Stimulated activated CD4-positive, alpha-beta T cell treated with anti-CD3 and anti-CD28 coated beads, Interleukin-12 subunit alpha, Interleukin-12 subunit beta, amount 100 ng/mL, for 48 hours (primary cell): Measurements from ENCODE around the gene AQP2.

Experiments
- DNase-seq, 3 donors: peaks; one replicate each; pipeline ENCODE4 v3.0.0-alpha.2; 2020; ENCODE audit warnings: low read depth in 2 of 3, low spot score in 1 of 3

Gene AQP2

GRCh38 chr12:49920241-49920914 lies 30.2 kb upstream of the AQP2 start:
- no peak for DNase-seq

DNA sequence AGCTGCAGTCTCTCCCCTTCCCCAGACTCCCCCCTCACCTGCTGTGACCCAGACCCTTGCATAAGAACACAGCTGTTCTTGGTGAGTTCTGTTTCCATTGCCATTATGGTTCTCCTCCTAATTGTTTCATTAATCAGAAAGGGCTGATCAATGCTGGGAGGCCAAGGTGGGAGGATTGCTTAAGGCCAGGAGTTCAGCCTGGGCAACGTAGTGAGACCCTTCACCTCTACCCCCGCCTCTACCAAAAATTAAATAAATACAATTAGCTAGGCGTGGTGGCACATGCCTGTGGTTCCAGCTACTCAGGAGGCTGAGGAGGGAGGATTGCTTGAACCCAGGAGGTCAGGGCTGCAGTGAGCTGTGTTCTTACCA lies 29.6 kb upstream of the AQP2 start:
- DNase-seq, result no peak

- DNase-seq, result no peak
Measured at GRCh38 chr12:49921299-49921698, 29.2 kb upstream of the AQP2 start.

GRCh38 chr12:49921936-49922335 lies 28.6 kb upstream of the AQP2 start:
- no peak for DNase-seq

DNA sequence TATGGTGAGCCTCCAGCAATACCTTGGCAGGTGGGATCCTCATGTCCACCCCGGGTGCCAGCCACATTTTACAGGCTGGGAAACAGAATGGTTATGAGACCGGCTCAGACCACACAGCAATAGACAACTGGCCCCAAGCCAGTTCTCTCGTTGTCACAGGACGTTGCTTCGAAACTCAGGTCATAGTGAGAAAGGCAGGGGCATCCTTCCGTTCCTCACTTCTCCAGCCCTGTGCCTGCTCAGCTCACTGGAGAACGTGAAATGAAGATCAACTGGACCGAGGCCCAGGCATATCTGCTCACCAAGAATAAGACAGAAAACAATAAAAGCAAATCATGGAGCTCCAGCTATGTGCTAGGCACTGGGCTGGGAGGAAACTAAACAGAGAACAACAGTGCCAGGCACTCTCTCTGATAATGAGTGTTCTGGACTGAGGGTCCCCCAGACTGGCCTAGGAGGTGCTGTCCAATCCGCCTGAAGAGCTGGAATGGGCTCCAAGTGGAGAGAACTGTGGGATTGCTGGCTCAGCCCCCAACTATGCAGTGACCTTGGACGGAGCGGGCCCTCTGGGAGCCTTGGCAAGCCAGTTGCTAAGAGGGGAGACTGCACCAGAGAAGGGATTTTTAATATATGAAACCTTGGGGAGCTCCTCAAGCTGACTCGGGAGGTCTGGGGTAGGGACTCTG lies 28.0 kb upstream of the AQP2 start:
- DNase-seq, result no peak

DNA sequence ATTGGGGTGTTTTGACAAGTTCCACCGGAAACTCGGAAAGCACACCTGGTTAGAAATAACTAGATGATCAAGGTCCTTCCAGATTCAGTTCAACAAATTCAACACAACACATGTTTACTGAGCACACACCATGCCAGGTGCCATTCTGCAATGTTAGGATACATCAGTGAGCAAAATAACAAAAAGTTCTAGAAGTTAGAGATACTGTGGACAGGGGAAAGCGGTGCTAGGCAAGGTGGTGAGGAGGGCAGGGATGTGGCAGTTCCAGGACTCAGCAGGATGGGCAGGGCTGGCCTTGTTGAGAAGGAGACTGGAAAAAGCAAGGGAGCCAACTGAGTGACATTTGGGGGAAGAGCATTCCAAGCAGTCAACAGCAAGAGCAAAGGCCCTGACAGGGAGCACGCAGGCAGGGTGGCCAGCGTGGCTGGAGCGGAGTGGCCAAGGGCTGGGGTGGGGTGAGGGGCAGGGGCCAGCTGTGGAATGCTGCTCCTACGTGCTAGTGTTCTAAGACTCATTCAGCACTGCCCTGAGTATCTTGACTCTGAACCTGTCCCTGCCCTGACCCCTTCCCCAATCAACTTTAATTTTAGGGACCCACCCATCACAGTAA lies 27.4 kb upstream of the AQP2 start:
- no peak for DNase-seq

DNA sequence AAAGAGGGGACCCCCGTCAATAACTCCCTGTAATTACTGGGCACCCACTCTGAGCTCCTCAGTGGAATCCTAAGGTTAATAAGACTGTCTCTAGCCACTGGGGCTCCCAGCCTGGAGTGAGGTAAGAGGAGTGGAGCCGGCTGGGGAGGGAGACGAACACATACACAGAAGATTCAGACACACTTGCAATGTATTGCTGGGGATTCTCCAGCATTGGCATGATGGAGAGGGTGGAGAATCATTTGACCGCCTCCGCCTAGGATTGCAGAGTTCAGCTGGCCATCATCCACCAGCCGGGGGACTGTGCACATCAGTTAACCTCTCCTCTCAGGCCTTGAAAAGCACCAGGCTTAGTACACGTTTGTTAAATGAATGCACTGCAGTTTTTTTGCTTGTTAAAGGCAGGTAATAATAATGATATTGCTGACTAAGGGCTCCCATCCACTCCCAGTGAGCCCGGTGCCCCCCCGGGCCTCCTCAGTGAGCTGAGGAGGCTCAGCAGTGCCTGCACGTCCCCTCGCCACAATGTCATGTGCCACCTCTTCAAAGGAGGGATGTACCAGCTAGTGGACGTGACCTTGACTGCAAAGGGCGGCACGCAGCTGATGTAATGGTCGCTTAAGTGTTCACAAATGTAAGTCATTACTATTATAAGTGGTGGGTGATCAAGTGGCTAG lies 26.5 kb upstream of the AQP2 start:
- DNase-seq, result no peak

GRCh38 chr12:49924628-49925246 lies 25.8 kb upstream of the AQP2 start:
- DNase-seq, result no peak

GRCh38 chr12:49925433-49926204 lies 24.9 kb upstream of the AQP2 start:
- DNase-seq, result no peak

- DNase-seq, result no peak
Measured at GRCh38 chr12:49928471-49928870, 22.1 kb upstream of the AQP2 start.

DNA sequence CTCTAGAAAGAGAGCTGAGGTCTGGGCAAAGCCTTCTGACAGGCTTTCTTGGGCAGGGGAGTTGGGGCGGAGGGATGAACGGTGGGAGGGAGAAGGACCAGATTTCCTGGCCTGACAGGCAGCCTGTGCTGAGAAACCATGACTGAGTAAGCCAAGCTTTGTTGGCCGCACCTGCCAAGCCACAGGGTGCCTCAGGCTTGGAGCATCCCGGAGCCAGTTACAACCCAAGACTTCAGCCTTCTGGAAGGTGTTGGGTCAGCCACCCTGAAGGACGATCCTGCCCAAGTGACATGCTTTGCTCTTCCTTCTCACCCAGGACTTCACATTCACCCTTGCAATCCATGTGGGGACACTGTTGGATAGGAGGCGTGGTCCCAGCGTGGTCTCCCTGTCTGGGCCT lies 21.0 kb upstream of the AQP2 start:
- no peak for DNase-seq

DNA sequence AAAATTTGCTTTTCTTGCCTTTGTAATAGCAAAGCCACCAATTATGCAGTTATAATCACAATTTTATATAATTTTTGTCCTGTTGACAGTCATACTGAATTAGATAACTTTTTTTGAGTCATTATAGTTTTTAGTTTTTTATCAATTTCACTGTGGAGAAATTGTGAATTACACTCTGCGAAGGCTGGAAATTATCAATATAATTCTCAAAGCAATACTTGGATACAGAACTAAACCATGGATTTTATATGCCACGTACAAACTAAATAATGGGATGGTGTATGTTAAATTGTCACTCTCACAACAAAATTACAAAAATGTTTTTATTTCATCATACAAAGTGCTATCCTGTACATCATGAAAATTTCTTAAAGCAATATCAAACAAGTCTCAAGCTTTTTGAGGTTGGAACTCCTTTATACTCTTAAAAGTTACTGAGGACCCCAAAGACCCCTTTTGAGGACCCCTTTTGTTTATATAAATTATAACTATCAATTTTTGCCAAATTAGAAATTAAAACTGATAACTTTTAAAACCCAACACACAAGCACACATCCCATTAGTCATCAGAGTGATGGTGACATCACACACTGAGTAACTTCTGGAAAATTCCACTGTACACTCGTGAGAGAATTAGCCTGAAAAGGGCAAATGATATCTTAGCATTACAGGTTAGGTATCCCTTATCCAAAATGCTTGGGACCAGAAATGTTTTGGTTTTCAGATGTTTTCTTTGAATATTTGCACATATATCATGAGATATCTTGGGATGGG lies 19.8 kb upstream of the AQP2 start:
- no peak for DNase-seq

DNA sequence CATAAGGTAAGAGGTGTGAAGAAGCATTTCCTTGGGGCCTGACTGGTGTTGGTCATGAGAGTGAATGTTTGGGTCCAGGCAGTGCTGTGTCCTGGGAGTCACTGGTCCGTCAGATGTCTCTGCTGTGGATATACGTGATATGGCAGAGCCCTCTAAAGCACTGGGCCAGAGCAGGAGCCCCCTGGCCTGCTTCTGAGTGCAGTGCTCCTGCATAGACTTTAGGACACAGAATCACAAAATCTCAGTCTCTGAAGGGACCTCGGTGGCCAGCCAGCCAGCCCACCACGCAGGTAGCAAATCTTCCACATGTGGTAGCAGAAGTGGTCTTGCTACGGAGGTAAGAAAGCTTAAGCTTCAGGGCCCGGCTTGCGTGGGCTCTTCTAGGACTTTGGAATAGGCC lies 18.5 kb upstream of the AQP2 start:
- DNase-seq, result no peak

DNA sequence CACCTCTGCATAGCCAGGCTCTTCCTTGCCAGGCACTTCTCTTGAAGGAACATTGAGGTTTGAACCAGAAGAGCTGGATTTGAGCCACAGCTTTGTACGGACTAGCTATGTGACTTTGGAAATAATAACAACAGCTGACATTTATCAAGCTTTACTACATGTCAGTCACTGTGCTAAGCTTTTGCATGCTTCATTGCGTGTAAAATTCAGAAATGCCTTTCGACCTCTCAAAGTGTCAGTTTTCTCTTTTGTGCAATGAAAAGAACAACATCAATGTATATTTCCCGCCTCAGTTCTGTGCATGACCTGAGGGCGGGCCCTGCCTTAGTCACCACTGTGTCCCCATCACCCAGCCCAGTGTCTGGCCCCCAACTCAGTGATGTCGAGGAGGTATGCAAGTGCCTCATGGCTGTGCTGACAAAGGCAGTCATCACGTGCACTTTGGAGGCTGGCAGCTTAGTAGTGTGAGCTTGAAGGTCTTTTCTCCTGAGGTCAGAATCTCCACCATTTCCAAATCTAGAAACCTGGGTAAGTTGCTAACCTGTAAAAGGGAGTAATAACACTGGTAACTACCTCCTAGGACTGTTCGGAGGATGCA lies 17.9 kb upstream of the AQP2 start:
- no peak for DNase-seq

- no peak for DNase-seq
Measured at GRCh38 chr12:49933796-49934195, 16.7 kb upstream of the AQP2 start.

DNA sequence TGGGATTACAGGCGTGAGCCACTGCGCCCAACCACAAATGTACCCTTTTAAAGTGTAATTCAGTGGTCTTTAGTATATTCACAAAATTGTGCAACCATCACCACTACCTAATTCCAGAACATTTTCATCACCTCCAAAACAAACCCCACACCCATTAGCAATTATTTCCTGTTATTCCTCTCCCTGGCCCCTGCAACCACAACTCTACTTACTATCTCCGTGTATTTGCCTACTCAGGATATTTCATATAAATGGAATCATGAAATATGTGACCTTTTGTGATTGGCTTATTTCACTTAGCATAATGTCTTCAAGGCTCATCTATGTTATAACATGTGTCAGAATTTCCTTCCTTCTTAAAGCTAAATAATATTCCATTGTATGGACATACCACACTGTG lies 16.0 kb upstream of the AQP2 start:
- no peak for DNase-seq

- DNase-seq, result no peak
Measured at GRCh38 chr12:49936925-49937324, 13.6 kb upstream of the AQP2 start.

- DNase-seq, result no peak
Measured at GRCh38 chr12:49937639-49938300, 12.8 kb upstream of the AQP2 start.

DNA sequence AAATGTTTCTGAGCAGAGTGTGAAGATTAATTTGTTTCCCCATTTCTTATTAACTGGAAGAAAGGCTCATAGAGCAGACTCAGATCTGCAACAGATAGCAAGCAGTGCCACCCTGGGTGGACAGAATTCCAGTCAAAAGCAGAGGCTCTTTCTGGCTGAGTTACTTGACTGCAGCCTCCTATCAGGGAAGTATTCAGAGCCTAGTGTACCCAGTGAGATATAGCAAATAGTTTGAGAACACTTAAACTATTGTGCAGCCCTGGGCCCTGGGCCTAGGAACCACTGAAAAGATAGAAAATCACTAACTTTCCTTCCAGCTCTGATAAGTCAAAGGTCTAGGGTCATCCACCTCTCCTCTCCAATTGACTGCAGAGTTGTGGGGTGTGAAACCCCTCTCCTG lies 11.2 kb upstream of the AQP2 start:
- DNase-seq, result no peak
